LNCaP clone FGC (cell line): Measurements from ENCODE around the gene CPSF4L.
"Not testable (repeated sequence)": the region's sequence is repeated elsewhere in the genome, so short reads cannot be mapped to it uniquely, and the experiment has no call there.

Experiments used
- DNase-seq: peaks from one replicate; pipeline ENCODE4 v3.0.0-alpha.2; 2011; ENCODE audit warnings: low read depth
- H3K4me3 ChIP-seq: 2 replicates; pipeline ENCODE4 v1.5.1; 2011; ENCODE audit warnings: mild to moderate bottlenecking, low read depth, low read length, control low read depth
- TF ChIP-seq, protein P1 (sequence below): IDR thresholded peaks from 2 replicates; pipeline ENCODE4 v1.5.1; 2012; ENCODE audit warnings: mild to moderate bottlenecking; ENCODE audit not compliant: control insufficient read depth, insufficient read depth; ENCODE audit errors: extremely low read depth

CPSF4L gene

DNA sequence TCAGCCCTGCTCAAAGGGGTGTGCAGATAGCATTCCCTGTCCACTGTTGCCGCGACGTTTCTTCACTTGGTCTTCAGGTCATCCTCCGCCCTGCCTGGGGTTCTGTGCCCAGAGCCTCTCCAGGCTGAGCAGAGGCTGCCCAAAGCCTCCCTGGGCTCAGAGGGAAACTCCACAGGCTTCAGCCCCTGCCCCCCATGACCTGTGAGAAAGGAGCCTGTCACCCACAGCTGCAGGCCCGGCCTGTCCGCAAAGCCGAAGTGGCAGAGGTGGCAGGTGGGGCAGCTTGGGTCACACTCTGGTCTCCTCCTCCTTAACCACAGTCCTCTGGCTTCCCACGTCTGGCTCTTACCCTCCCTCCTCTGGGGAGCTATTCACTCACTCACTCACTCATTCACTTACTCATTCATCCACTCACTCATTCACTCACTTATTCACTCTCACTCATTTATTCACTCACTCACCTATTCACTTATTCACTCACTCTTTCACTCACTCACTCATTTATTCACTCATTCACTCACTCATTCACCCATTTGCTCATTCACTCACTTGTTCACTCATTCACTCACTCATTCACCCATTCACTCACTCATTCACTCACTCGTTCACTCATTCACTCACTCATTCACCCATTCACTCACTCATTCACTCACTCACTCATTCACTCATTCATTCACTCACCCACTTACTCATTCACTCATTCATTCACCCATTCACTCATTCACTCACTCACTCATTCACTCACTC is 7.1 kb upstream of the CPSF4L start:
- DNase-seq = no peak
- H3K4me3 ChIP-seq = no peak overlapping the region
- TF ChIP-seq, protein P1, sequence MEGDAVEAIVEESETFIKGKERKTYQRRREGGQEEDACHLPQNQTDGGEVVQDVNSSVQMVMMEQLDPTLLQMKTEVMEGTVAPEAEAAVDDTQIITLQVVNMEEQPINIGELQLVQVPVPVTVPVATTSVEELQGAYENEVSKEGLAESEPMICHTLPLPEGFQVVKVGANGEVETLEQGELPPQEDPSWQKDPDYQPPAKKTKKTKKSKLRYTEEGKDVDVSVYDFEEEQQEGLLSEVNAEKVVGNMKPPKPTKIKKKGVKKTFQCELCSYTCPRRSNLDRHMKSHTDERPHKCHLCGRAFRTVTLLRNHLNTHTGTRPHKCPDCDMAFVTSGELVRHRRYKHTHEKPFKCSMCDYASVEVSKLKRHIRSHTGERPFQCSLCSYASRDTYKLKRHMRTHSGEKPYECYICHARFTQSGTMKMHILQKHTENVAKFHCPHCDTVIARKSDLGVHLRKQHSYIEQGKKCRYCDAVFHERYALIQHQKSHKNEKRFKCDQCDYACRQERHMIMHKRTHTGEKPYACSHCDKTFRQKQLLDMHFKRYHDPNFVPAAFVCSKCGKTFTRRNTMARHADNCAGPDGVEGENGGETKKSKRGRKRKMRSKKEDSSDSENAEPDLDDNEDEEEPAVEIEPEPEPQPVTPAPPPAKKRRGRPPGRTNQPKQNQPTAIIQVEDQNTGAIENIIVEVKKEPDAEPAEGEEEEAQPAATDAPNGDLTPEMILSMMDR = no peak

DNA sequence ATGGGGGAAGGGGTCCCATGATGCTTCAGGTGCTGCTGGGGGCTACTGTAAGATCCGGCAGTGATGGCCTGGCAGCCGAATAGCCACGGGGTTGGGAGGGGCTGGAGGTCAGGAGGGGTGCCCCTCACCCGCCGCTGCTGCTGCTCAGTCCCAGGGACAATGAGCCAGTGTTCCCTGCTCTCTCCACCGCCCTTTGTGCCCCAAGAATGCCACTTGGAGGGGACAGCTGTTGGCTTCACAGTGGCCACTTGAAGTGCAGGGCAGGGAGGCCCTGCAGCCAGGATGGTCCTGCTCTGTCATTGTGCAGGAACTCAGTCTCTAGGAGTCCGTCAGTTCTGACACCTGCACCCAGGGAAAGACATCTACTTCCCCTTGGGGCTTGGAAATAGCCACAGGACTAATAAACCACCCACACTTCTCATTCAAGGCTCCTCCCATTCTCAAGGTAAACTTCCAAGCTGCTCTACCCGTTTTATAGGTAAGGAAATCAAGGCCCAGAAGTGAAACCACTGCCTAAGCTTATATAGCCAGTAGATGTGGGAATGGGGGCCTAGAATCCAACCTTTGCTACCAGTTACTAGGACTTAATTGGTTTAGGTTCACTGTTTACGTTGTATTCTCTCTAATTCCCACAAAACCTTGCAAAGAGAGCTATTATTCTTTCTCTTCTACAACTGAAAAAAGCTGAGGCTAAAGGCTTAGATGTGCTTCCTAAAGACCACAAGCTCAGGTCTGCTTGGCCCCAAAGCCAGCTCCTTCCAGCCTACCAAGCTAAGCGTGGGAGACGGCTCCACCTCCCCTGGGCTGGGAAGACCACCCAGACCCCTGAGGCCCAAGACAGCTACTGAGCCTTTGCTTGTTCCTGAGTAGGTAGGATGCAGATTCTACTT is 6.2 kb upstream of the CPSF4L start:
- H3K4me3 ChIP-seq = no peak overlapping the region
- DNase-seq = no peak
- TF ChIP-seq, protein P1 = no peak

DNA sequence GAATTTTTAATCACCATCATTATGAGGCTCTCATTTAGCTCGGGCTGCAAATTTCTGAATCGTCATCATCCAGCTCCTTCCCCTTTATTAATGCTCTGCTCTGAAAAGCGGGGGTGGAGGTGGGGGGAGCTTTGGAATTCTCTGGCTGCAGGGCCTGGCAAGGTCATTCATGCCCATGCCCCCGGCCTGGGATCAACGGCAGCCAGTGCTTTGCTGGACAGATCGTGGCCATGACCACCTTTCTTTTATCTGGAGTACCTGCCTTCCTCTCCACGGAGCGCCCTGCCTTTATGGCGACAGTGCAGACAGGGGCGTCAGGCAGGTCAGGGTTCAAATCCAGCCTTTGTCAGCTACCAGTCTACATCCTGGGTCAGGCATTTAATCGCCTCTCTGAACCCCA is 5.1 kb upstream of the CPSF4L start:
- DNase-seq = no peak
- TF ChIP-seq, protein P1 = no peak

DNA sequence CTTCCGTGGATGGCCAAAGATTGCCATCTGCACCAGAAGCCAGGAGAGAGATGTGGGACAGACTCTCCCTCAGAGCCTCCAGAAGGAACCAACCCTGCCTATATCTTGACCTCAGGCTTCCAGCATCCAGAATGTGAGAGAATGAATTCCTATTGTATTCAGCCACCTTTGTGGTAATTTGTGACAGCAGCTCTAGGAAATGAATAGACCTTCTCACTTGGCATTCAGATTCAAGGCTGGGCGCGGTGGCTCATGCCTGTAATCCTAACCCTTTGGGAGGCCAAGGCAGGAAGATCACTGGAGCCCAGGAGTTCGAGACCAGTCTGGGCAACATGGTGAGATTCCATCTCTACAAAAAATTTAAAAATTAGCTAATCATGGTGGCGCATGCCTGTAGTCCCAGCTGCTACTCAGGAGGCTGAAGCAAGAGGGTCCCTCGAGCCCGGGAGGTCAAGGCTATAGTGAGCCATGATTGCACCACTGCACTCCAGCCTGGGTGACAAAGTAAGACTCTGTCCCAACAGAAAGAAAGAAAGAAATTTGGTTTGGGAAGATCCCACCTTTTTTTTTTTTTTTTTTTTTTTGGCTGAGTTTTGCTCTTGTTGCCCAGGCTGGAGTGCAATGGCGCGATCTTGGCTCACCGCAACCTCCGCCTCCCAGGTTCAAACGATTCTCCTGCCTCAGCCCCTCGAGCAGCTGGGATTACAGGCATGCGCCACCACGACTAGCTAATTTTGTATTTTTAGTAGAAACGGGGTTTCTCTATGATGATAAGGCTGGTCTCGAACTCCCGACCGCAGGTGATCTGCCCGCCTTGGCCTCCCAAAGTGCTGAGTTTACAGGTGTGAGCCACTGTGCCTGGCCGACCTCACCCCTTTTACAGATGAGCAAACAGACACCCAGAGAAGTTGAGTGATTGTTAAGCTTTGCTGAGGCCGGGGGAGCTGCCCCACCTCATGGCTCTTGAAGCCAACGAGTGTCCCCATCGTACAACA is 4.3 kb upstream of the CPSF4L start:
- no peak overlapping the region for H3K4me3 ChIP-seq
- DNase-seq = no peak
- TF ChIP-seq, protein P1 = no peak

More for the DNA sequence above, 5.1 kb upstream of the CPSF4L start:
- H3K4me3 ChIP-seq = no peak overlapping the region

DNA sequence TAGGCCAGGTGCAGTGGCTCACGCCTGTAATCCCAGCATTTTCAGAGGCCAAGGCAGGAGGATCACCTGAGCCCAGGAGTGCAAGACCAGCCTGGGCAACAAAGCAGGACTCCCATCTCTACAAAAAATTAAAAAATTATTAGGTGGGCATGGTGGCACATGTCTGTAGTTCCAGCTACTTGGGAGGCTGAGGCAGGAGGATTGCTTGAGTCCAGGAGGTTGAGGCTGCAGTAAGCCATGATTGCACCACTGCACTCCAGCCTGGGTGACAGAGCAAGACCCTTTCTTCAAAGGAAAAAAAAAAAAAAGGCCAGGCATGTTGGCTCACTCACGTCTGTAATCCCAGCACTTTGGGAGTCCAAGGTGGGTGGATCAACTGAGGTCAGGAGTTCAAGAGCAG is 2.8 kb upstream of the CPSF4L start:
- not testable (repeated sequence) for H3K4me3 ChIP-seq, DNase-seq

DNA sequence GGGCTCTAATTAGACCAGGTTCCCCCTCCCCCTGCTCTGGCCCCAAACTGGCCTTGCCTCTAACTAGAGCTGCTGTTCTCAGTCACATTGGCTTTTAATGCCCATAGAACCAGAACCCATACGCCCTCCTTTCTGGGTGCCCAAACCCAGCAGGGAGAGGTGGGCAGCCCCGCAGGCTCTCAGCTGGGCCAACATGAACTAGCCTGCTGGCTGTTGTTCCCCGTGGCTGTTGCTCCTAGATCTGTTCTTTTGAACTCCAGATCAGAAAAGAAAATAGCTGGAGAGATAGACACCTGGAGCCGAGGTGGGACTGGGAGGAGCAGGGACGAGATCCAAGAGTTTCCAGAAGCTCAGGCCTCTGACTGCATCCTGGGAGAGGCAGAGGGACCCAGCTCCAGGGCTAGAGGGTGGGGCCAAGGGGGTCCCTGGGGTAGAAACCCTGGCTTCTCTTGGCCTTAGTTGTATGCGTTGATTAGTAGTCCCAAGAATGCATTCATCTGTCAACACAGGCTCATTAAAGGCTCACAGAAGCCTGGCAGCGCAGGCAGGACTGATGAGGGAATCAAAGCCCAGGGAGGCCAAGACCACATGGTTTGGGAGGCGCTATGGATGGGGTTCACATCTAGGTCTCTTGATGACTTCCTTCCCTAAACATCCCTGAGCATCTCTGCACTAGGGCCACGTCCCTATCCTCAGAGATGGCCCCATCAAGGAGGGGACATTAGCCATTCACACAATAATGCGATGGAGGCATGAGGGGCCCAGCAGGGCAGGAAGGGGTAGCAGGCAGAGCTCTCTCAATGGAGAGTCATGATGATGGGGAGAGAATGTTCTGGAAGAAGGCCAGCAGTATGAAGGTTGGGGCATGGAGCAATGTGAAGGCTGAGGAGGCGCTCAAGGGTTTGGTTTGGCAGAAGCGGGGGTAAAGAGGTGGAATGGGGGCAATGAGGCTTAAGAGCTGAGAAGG is 1.3 kb upstream of the CPSF4L start:
- TF ChIP-seq, protein P1 = no peak
- no peak for DNase-seq

More for the DNA sequence above, 1.3 kb upstream of the CPSF4L start:
- no peak overlapping the region for H3K4me3 ChIP-seq
